Esophagus squamous epithelium (tissue), 4 donors: ENCODE measurements around the gene TRAPPC1.

Experiments used
- POLR2A ChIP-seq, 4 donors: fragments of 450-650 bp; IDR thresholded peaks; one replicate each; pipeline ENCODE4 v1.6.1; 2017; ENCODE audit warnings: antibody characterized with exemption in 4 of 4, mild to moderate bottlenecking in 4 of 4, moderate library complexity in 3 of 4
- TF ChIP-seq, protein P1 (sequence below), 6 experiments: fragments of 450-650 bp in 4 of 6; fragments of 200-600 bp in 2 of 6; sonication (generic) in 2 of 6; IDR thresholded peaks; one replicate each; pipeline ENCODE4 v1.5.1; 2016 to 2019; ENCODE audit warnings: antibody characterized with exemption in 6 of 6, mild to moderate bottlenecking in 4 of 6, moderate library complexity in 4 of 6

GRCh38 chr17:7931709-7932482, at the start of gene TRAPPC1, which contains the start of gene CNTROB:
- TF ChIP-seq POLR2A (IDR thresholded peaks at IDR 0.05): peak in 3 of 4 donors; percentile 30 to 86 (median 33)
- TF ChIP-seq, protein P1, sequence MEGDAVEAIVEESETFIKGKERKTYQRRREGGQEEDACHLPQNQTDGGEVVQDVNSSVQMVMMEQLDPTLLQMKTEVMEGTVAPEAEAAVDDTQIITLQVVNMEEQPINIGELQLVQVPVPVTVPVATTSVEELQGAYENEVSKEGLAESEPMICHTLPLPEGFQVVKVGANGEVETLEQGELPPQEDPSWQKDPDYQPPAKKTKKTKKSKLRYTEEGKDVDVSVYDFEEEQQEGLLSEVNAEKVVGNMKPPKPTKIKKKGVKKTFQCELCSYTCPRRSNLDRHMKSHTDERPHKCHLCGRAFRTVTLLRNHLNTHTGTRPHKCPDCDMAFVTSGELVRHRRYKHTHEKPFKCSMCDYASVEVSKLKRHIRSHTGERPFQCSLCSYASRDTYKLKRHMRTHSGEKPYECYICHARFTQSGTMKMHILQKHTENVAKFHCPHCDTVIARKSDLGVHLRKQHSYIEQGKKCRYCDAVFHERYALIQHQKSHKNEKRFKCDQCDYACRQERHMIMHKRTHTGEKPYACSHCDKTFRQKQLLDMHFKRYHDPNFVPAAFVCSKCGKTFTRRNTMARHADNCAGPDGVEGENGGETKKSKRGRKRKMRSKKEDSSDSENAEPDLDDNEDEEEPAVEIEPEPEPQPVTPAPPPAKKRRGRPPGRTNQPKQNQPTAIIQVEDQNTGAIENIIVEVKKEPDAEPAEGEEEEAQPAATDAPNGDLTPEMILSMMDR (IDR thresholded peaks at IDR 0.05): peak in 1 of 6 experiments; percentile 18
